Heart left ventricle (tissue), 16 donors: ENCODE data around the gene PTPRH. TPM values are rescaled to one million over a fixed set of nuclear protein-coding genes. Genes with fewer than 3 reads are reported as not detected.
A peak's percentile ranks its signal among the peaks of the same experiment; 100 is the strongest.
"Not testable (repeated sequence)": the region's sequence is repeated elsewhere in the genome, so short reads cannot be mapped to it uniquely, and the experiment has no call there.

Source experiments
- ATAC-seq, 4 donors: fragments of 200-7000 bp; cut with Tn5 transposase; one replicate each; pipeline ENCODE4 v1.9.1; 2020 to 2022; ENCODE audit warnings: moderate library complexity in 4 of 4, mild to moderate bottlenecking in 3 of 4, moderate number of reproducible peaks in 1 of 4
- DNase-seq, 5 donors: peaks; one replicate each; pipeline ENCODE4 v3.0.0-alpha.2; 2020
- H3K27ac ChIP-seq, 12 donors: fragments of 200-600 bp; sonication (generic) in 4 of 12; one replicate each; pipeline versions ENCODE4 v1.5.0 to v1.8.0; 2016 to 2022; ENCODE audit warnings: mild to moderate bottlenecking in 2 of 12
- H3K27me3 ChIP-seq, 9 donors: fragments of 200-600 bp; sonication (generic) in 2 of 9; one replicate each; pipeline versions ENCODE4 v1.5.1 to v1.8.0; 2016 to 2022; ENCODE audit warnings: mild to moderate bottlenecking in 3 of 9
- H3K36me3 ChIP-seq, 9 donors: fragments of 200-600 bp; sonication (generic) in 2 of 9; one replicate each; pipeline versions ENCODE4 v1.5.0 to v1.8.0; 2018 to 2022; ENCODE audit warnings: mild to moderate bottlenecking in 2 of 9
- H3K4me1 ChIP-seq, 12 donors: fragments of 200-600 bp; sonication (generic) in 4 of 12; one replicate each; pipeline versions ENCODE4 v1.5.0 to v1.8.0; 2016 to 2022; ENCODE audit warnings: mild to moderate bottlenecking in 3 of 12
- H3K4me3 ChIP-seq, 12 donors: fragments of 200-600 bp; sonication (generic) in 4 of 12; one replicate each; pipeline versions ENCODE4 v1.5.0 to v1.8.0; 2017 to 2022; ENCODE audit warnings: mild to moderate bottlenecking in 9 of 12, moderate library complexity in 4 of 12
- H3K9me3 ChIP-seq, 12 donors: fragments of 200-600 bp; sonication (generic) in 4 of 12; one replicate each; pipeline versions ENCODE4 v1.5.0 to v1.8.0; 2016 to 2022; ENCODE audit warnings: mild to moderate bottlenecking in 1 of 12
- CTCF ChIP-seq, 12 donors: fragments of 200-600 bp; sonication (generic) in 4 of 12; IDR thresholded peaks; one replicate each; pipeline versions ENCODE4 v1.5.0 to v1.8.0; 2018 to 2022; ENCODE audit warnings: antibody characterized with exemption in 12 of 12, mild to moderate bottlenecking in 5 of 12
- POLR2A ChIP-seq, 2 donors: fragments of 450-650 bp; IDR thresholded peaks; one replicate each; pipeline ENCODE4 v1.6.1; 2017; ENCODE audit warnings: antibody characterized with exemption in 2 of 2, mild to moderate bottlenecking in 2 of 2, moderate library complexity in 2 of 2
- WGBS, 4 donors: extraction: QIAGEN DNeasy Blood & Tissue Kit in 2 of 4; methylation state at CpG; one replicate each; pipeline versions ENCODE4 v1.1.5 to v1.1.7; 2013 to 2018; 5-methylcytosine and 5-hydroxymethylcytosine counted together
- intact Hi-C, 10 donors: fragments of 100-400 bp; cut with DNase I; formaldehyde crosslinking; loops; one replicate each; pipeline versions ENCODE4 v1.11.1 to v1.14.2; 2022
- polyA plus RNA-seq, 2 donors: library from polyadenylated mRNA; stranded (reverse); fragments of 200-250 nt; gene quantifications; one replicate each; pipeline ENCODE4 v1.2.3, GENCODE V29; 2013
- total RNA-seq, 9 donors: library from RNA; depleted of rRNA in 2 of 9; stranded (reverse); fragments of >200 nt in 2 of 9; fragmentation: NEBNext Ultra II Directional in 3 of 9; extraction: Animal tissue kit (Norgen Biotek cat#: 25700) in 3 of 9; gene quantifications; one replicate each; pipeline versions ENCODE4 v1.1.0 to v1.2.4, GENCODE V29; 2016 to 2023
- donor health status: ischemic (EF 13 %, LVEDD 7.1; RV severe dilation, severe dysfunction).
- donor health status: healthy with polysubstance abuse.
- donor health status: DM: no; HTN: yes; CAD: no.
- donor health status: DM: no; HTN: no; CAD: no.
- donor health status: ischemic (EF 25% LVEDD 6.9; RV normal size, moderate dysfunction).
- donor health status: ischemic (EF 25% LVEDD 5.7; RV mildly dilated, moderate dysfunction).
- donor health status: healthy.
- donor health status: DM: yes; HTN: yes; CAD: no.
- donor health status: ischemic (EF 35%, LVEDD 5.7; RV mildly dilated, moderate dysfunction).
- donor health status: nonischemic (EF 11% LVEDD 7.7; RV severe dilation, severe dysfunction).
- donor health status: DM: yes; HTN: yes; CAD: no.
- donor health status: PGD.
- donor health status: ischemic (EF 29% LVEDD 5.4; RV normal size, mild dysfunction).
- donor health status: nonischemic (EF 23%, LVEDD 6.1; RV moderate dilation, normal function).

The PTPRH gene
- total and polyA plus RNA-seq, 11 donors: 0.75 to 11.4 (median 2.3) TPM

- Histone ChIP-seq H3K4me1 (peaks cover 0 to 16% (median 8%) of the 10 kb centered on the region in 12 donors), H3K9me3 (no peaks in the 10 kb centered on the region), H3K36me3 (no peaks in the 10 kb centered on the region), H3K27ac (no peak overlapping the region), H3K4me3 (peak overlapping the region in 11 of 12 donors; percentile 0 to 53 (median 44)), H3K27me3 (peaks cover 48 to 98% (median 85%) of the 10 kb centered on the region in 9 donors)
- 0 to 2% (median 1%) methylated on average over 17 to 37 of the region's 37 CpGs for WGBS, 4 donors
- DNase-seq (peak in 4 of 5 donors; percentile 53 to 67 (median 64)), ATAC-seq (peak in 3 of 4 donors; percentile 74 to 77 (median 77))
- intact Hi-C loops: no loop called here
- TF ChIP-seq POLR2A (IDR thresholded peaks at IDR 0.05): no peak
- TF ChIP-seq CTCF (IDR thresholded peaks at IDR 0.05): no peak
These were observed 35.4 kb downstream of the PTPRH start for GRCh38 chr19:55173714-55174409.

GRCh38 chr19:55173186-55173713 is 36.1 kb downstream of the PTPRH start:
- WGBS, 4 donors: 1 to 2% (median 1%) methylated on average over 27 to 32 of the region's 32 CpGs
- no peaks in the 10 kb centered on the region for H3K36me3 ChIP-seq
- no peaks in the 10 kb centered on the region for H3K9me3 ChIP-seq
- ATAC-seq: peak in 2 of 4 donors; percentile 9 to 12
- peaks cover 50 to 98% (median 87%) of the 10 kb centered on the region in 9 donors for H3K27me3 ChIP-seq
- intact Hi-C loops: no loop called here
- H3K4me1 ChIP-seq: peaks cover 0 to 14% (median 7%) of the 10 kb centered on the region in 12 donors
- no peak overlapping the region for H3K27ac ChIP-seq
- no peak for DNase-seq
- H3K4me3 ChIP-seq: peak overlapping the region in 11 of 12 donors; percentile 0 to 53 (median 44)
- TF ChIP-seq CTCF (IDR thresholded peaks at IDR 0.05): no peak
- no peak for TF ChIP-seq POLR2A (IDR thresholded peaks at IDR 0.05)

- intact Hi-C loops: no loop called here
- H3K36me3 ChIP-seq: no peaks in the 10 kb centered on the region
- peaks cover 0 to 14% (median 7%) of the 10 kb centered on the region in 12 donors for H3K4me1 ChIP-seq
- no peak overlapping the region for H3K27ac ChIP-seq
- H3K9me3 ChIP-seq: no peaks in the 10 kb centered on the region
- H3K27me3 ChIP-seq: peaks cover 52 to 98% (median 85%) of the 10 kb centered on the region in 9 donors
- WGBS, 4 donors: 10 to 17% (median 13%) methylated on average over 12 of the region's 12 CpGs
- DNase-seq: no peak
- TF ChIP-seq CTCF (IDR thresholded peaks at IDR 0.05) (no peak), POLR2A (IDR thresholded peaks at IDR 0.05) (no peak)
- no peak overlapping the region for H3K4me3 ChIP-seq
- no peak for ATAC-seq
These were observed 36.6 kb downstream of the PTPRH start for GRCh38 chr19:55172741-55173140.

GRCh38 chr19:55172318-55172717 is 37.0 kb downstream of the PTPRH start:
- intact Hi-C loops, ATAC-seq, DNase-seq, H3K9me3 ChIP-seq, H3K36me3 ChIP-seq, H3K27ac ChIP-seq, H3K4me3 ChIP-seq: not testable (repeated sequence)
- WGBS, 4 donors: 43 to 63% (median 57%) methylated on average over 9 of the region's 9 CpGs
- Histone ChIP-seq H3K4me1 (peaks cover 0 to 14% (median 7%) of the 10 kb centered on the region in 12 donors), H3K27me3 (peaks cover 54 to 98% (median 84%) of the 10 kb centered on the region in 9 donors)
